C4-2B (cell line): ENCODE results near the gene VPS8.
"Not testable (repeated sequence)": the region's sequence is repeated elsewhere in the genome, so short reads cannot be mapped to it uniquely, and the experiment has no call there.

Experiments used
- ZFX ChIP-seq: fragments of 450-650 bp; IDR thresholded peaks from 2 replicates; pipeline ENCODE4 v1.6.1; 2017
- TF ChIP-seq, protein P1 (sequence below): fragments of 450-650 bp; conservative IDR thresholded peaks from 2 replicates; pipeline ENCODE4 v1.5.1; 2017; ENCODE audit warnings: mild to moderate bottlenecking

DNA sequence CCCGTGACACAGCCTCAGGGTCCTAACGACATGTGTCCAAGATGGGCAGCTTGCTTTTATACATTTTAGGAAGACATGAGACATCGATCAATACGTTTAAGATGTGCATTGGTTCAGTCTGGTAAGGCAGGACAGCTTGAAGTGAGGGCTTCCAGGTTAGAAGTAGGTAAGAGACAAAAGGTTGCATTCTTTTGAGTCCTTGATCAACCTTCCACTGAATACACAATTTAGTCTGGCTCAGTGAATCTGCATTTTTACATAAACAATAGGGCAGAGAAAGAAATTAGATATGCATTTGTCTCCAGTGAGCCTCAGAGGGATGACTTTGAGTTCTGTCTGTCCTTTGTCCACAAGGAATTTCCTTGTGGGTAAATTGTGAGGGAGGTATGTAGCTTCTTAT lies 95.1 kb downstream of the VPS8 start:
- TF ChIP-seq, protein P1, sequence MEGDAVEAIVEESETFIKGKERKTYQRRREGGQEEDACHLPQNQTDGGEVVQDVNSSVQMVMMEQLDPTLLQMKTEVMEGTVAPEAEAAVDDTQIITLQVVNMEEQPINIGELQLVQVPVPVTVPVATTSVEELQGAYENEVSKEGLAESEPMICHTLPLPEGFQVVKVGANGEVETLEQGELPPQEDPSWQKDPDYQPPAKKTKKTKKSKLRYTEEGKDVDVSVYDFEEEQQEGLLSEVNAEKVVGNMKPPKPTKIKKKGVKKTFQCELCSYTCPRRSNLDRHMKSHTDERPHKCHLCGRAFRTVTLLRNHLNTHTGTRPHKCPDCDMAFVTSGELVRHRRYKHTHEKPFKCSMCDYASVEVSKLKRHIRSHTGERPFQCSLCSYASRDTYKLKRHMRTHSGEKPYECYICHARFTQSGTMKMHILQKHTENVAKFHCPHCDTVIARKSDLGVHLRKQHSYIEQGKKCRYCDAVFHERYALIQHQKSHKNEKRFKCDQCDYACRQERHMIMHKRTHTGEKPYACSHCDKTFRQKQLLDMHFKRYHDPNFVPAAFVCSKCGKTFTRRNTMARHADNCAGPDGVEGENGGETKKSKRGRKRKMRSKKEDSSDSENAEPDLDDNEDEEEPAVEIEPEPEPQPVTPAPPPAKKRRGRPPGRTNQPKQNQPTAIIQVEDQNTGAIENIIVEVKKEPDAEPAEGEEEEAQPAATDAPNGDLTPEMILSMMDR, result not testable (repeated sequence)
- not testable (repeated sequence) for TF ChIP-seq ZFX
